Stimulated activated naive CD8-positive, alpha-beta T cell treated with anti-CD3 and anti-CD28 coated beads, Interleukin-15, Interleukin-2, amounts not matched to agents 100 U/mL and 50 U/mL, for 24 hours (primary cell): ENCODE results near the gene RTF2.
A peak's percentile ranks its signal among the peaks of the same experiment; 100 is the strongest.
"Not testable (repeated sequence)": the region's sequence is repeated elsewhere in the genome, so short reads cannot be mapped to it uniquely, and the experiment has no call there.

Source experiments
- ATAC-seq: fragments of 150-1000 bp; cut with Tn5 transposase; one replicate; pipeline ENCODE4 v1.10.0; 2021
- DNase-seq: peaks from one replicate; pipeline ENCODE4 v3.0.0; 2021

RTF2 gene

DNA sequence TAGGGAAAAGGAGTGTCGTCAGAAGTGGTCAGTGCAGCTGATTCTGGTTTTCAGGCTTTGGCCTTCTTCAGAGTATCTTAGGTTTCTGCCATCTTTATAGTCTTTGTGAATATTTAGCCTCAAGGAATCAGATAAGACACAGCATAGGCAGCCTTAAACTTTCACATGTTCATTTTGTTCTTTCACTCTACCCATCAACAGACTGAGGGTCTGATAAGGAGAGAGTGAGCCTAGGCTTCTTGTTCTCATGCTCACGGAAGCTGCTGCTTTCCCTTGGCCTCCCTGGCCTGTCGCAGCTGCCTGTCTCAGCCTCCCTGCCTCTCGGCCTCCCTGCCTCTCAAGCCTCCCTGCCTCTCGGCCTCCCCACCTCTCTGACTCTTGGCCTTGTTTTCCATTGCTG is 20.1 kb downstream of the RTF2 start:
- DNase-seq = no peak

GRCh38 chr20:56501116-56501515 is 32.7 kb downstream of the RTF2 start:
- no peak for ATAC-seq

More for the DNA sequence above, 20.1 kb downstream of the RTF2 start:
- ATAC-seq = no peak

GRCh38 chr20:56503916-56504315 is 35.5 kb downstream of the RTF2 start:
- ATAC-seq = no peak
- no peak for DNase-seq

More at GRCh38 chr20:56501116-56501515, 32.7 kb downstream of the RTF2 start:
- no peak for DNase-seq

DNA sequence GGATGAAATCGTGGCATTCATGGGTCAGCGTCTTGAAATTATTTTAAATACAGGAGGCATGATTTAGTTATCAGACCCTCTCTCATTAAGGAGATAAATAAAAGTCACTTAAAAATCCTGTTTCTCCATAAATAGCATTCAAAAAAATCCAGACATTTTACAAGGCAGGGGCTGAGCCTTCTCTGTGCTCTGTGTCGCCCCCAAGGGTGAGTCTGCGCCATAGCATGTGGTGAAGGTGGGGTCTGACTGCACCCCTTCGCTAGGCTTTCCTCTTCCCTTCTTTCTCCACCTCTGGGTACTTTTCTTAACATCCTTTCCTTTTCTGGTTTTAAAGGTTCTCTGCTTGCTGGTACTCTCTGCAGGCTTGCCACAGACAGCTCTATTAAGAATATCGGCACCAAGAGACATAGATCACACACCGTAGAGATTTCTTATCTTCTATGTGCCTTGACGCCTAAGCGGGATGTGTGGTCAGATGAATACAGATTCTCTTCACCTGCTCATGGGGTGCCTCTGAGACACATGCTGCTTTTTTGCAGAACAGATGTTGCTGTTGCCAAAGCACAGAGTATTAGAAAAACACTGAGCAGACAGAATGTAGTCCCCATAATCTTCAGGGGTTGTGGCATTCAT is 36.1 kb downstream of the RTF2 start:
- DNase-seq (peak; percentile 37), ATAC-seq (peak; percentile 32)

DNA sequence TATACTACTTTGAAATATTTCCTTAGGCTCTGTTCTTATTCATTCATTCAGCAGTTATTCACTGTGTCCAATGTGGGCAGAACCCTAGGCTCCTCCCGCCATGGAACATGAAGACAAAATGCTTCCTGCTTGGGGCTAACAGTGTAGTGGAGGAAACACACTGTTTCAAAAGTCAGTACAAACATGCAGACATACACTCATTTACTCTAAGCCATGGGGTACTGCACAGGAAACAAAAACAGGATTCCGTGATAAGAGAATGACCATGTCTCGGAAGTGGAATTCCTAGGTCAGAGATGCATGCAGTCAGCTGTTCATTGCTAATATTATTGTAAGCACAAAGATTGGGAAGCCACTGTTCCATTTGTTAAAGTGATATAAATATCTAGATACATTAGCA is 37.7 kb downstream of the RTF2 start:
- no peak for DNase-seq
- ATAC-seq = no peak

- DNase-seq (no peak), ATAC-seq (no peak)
These were observed 43.5 kb downstream of the RTF2 start for GRCh38 chr20:56511926-56512325.

DNA sequence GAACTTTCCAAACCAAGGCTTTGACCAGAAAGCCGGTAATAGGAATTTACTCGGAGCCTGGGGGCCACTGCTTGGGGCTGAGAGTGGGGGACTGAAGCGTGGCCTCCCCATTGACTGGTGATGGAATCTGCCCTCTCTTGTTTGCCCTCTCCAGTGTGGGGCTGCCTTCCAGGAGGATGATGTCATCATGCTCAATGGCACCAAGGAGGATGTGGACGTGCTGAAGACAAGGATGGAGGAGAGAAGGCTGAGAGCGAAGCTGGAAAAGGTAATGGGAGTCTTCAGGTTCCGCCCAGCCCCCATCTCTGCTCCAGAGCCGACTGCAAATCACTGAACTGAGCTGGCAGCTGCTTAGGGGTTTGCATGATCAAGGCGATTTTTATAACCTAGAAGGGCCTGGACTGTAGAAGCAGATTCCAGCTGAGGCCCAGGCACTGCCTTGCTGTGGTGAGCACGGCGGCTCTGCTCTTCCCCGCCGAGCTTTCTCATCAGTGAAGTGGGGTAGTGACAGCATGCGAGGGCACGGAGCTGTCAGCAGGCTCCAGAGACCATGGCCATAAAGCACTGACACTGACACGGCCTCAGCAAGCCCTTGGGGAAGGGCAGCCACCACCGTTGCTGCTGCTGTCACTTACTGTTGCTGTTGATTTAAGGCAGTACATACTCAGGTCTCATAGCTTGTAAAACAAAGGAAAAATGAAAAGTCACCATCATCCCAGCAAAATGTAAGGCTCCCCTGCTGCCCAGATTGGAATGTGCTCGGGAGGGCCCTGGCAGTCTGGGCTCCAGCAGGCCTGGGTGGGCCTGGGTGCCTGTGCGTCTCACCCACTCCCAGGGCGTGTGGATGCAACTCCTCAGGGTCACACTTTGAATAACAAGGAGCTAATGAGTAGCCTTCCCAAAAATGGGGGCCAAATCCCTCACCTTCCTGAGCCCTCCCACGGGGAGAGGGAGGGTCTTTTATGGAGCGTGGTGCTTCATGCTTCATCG is 45.0 kb downstream of the RTF2 start:
- DNase-seq = no peak
- ATAC-seq = no peak

- DNase-seq (no peak), ATAC-seq (no peak)
These were observed 48.2 kb downstream of the RTF2 start for GRCh38 chr20:56516631-56517030.

GRCh38 chr20:56517211-56517610 is 48.8 kb downstream of the RTF2 start:
- DNase-seq = no peak
- no peak for ATAC-seq

GRCh38 chr20:56517641-56518040 is 49.2 kb downstream of the RTF2 start:
- no peak for DNase-seq
- no peak for ATAC-seq

- no peak for DNase-seq
- ATAC-seq = no peak
These were observed 49.7 kb downstream of the RTF2 start for GRCh38 chr20:56518126-56518525.

DNA sequence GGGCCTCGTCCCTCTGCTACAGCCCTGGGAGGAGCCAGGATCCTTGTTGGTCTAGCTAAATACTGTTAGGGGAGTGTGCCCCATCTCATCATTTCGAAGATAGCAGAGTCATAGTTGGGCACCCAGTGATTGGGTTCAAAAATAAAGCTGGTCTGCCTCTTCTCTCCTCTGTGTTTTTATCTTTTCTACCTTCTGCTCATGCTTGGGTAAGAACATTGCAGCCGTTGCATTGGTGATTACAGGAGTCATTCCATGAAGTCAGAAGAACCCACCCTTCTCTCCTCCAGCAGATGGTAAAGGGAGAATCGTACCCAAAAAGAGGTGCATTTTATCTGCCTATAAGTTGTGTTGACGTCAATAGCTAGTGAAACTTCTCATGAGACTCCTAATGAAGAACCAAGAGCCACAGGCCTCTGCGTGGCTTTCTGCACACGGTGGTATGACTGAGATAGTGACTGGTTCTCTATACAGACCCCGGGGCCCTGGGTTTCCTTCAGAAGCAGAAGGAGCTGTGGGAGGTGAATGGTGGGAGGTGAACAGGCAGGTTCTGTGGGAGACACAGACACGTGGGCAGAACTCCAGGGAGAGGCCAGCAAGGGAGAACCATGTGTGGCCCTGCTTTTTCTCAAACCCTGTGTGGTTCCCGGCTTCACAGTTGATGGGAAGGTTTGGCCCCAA is 50.4 kb downstream of the RTF2 start:
- ATAC-seq (no peak), DNase-seq (no peak)

GRCh38 chr20:56519551-56519950 is 51.1 kb downstream of the RTF2 start:
- ATAC-seq = no peak
- no peak for DNase-seq

- ATAC-seq = no peak
- DNase-seq = no peak
These were observed 51.8 kb downstream of the RTF2 start for GRCh38 chr20:56520180-56520579.

GRCh38 chr20:56520746-56521354 is 52.4 kb downstream of the RTF2 start:
- not testable (repeated sequence) for DNase-seq, ATAC-seq

GRCh38 chr20:56522311-56522710 is 53.9 kb downstream of the RTF2 start:
- DNase-seq = no peak
- no peak for ATAC-seq

- not testable (repeated sequence) for DNase-seq, ATAC-seq
These were observed 56.0 kb downstream of the RTF2 start, which contains the start of gene FAM209A for GRCh38 chr20:56524444-56524843. FAM209A (plus strand) TSS chr20:56524744; CDS start chr20:56524809, 65 bp downstream.

- DNase-seq (no peak), ATAC-seq (no peak)
These were observed 59.1 kb downstream of the RTF2 start for GRCh38 chr20:56527521-56527920.

GRCh38 chr20:56532946-56533345 is 64.5 kb downstream of the RTF2 start, which contains the start of gene FAM209B:
FAM209B (plus strand) TSS chr20:56533246; CDS start chr20:56533342, 96 bp downstream.
- DNase-seq, ATAC-seq: not testable (repeated sequence)

DNA sequence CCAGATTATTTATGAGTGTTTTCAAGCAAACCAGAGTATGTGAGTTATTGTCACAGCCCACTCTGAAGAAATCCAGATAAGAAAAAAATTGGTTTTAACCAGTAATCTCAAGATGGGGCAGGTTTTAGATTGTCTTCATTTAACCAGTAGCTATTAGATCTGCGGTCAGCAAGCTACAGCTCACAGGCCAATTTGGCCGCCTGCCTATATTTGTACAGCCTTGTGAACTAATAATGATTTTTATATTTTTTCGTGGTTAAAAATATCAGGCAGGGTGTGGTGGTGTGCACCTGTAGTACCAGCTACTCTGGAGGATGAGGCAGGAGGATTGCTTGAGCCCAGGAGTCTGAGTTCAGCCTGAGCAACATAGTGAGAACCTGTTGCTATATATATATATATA is 69.6 kb downstream of the RTF2 start:
- DNase-seq (no peak), ATAC-seq (no peak)

DNA sequence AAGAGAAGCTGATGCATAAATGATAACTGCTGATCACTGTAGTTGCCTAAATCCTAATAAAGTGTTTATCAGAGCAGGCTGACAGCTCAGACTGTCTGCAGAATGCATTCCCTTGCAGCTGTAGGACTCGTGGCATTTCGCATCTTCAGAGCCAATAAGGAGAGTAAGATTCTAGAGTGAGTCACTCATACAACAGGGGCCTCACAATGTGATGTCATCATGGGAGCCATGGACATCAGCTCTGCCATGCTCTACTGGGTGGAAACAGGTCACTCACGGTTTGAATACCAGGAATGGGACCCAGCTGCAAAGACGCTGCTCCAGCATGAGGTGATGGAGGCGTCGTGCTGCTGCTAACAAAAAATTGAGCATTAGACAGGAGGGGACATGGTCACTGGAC is 72.0 kb downstream of the RTF2 start:
- DNase-seq = no peak
- no peak for ATAC-seq

DNA sequence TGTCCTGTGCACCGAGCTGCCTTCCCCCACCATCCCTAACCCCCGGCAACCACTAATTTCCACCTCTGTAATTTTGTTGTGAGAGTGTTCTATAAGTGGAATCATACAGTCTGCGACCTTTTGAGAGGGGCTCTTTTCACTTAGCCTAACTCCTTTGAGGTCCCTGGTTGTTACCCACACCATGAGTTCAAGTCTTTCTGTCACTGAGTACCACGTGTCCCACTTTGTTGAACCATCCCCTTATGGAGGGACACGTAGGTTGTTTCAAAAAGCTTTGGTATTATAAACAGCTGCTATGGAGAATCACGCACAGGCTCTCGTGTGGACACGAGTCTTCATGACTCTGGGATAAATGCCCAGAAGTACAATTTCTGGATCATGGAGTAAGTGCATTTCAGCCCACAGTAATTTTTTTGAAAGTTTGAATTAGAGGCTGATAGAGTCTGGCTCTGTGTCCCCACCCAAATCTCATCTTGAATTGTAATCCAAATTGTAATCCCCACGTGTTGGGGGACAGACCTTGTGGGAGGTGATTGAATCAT is 74.1 kb downstream of the RTF2 start:
- ATAC-seq (no peak), DNase-seq (no peak)
